Non-pigmented ciliary epithelial cell (primary cell): ENCODE measurements around the gene PDZD2.

Experiments
- DNase-seq: peaks from one replicate; pipeline ENCODE4 v3.0.0-alpha.2; 2010; ENCODE audit warnings: low read depth

Gene PDZD2

DNA sequence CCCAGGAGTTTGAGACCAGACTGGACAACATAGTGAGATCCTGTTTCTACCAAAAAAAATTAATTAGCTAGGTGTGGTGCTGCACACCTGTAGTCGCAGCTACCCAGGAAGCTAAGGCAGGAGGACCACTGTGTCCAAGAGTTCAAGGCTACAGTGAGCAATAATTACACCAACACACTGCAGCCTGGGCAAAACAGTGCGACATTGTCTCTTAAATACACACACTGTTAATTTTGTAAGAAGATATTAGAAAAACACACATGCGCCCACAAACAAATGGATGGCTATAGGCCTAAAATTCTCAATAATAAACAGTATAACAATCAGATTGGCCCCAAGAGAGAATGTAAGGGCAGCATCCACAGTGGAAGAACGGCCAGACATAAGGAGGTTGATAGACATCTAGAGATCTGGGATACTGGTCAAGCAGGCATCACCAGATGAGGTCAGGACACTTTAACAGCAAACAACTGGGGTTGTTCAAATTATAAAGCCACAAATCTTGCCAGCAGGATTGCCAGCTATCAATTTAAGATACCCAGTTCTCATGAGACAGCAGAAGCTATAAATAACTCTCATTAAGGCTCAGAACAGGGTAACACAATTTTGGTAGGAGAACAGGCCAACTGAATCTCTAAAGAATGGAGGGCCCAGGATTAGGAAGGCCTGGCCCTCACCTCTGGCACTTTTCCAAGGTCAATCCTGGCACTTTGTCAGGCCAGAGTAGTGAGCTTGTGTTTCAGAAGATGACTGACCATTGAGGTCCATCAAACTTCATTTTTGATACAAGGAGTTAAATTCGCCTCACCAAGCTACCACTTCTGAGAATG lies 505.7 kb downstream of the PDZD2 start:
- no peak for DNase-seq

DNA sequence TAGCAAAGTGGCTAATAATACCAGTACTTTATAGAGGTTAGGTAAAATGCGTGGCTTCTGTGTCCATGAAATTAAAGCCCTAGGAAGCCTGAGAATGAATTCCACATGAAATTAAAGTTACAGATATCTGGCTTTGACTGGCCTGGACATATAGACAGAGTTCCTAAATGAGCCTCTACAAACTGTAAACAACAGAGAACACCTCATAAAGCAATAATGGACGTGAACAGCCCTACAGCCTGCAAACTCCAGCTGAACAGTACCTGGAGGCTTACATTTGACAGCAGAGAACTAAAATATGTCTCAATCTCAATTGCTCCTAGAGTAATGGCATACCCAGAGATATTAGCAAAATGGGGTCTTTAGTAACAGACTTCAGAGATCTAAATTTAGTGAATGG lies 506.4 kb downstream of the PDZD2 start:
- DNase-seq = no peak

DNA sequence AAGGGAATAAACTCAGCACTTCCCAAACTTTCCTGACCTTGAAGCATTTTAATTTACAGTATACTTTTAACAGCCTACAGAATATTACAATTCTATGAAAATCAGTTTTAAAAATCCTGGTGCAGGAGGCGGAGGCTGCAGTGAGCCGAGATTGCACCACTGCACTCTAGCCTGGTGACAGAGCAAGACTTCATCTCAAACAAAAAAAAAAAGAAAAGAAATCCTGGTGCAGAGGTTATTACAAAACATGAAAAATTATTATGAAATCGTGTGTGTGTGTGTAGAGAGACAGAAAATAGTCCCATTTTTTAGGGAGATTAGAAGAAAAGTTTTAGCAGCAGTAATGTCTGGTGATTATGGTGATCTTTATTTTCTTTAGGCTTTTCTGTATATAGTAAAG lies 508.3 kb downstream of the PDZD2 start:
- no peak for DNase-seq

- DNase-seq = no peak
Observed at GRCh38 chr5:32147959-32148358, 509.0 kb downstream of the PDZD2 start.

GRCh38 chr5:32150366-32150765 lies 511.4 kb downstream of the PDZD2 start:
- DNase-seq = no peak

DNA sequence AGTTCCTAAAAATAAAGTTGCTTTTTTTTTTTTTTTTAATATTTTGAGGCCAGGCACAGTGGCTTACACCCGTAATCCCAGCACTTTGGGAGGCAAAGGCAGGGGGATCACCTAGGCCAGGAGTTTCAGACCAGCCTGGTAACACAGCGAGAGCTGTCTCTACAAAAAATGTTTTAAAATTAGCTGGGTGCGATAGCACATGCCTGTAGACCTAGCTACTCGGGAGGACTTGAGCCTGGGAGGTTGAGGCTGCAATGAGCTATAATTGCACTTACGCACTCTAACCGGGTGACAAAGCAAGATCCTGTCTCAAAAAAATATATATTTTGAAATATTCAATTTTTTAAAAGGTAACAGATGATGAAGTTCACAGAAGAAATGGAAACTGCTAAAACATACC lies 512.3 kb downstream of the PDZD2 start:
- DNase-seq = no peak

DNA sequence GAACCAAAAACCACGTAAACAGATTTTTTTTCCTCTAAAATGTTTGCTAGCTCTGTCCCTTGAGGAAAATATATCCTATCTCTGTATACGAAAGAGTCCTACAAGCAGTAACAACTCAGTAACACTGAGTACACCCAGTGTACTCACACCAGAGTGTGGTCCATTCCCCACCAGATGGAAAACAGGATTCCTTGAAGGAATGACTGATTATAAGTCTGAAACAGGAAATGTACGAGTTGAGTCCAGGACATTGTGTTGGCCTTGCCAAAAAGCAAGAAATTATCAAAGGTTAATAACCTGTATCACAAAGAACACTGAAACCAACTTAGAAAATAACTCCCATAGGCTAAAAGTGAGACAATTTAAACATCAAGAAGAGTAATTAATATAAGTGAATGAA lies 514.8 kb downstream of the PDZD2 start:
- no peak for DNase-seq

GRCh38 chr5:32155211-32155610 lies 516.3 kb downstream of the PDZD2 start:
- DNase-seq = no peak

GRCh38 chr5:32156635-32157034 lies 517.7 kb downstream of the PDZD2 start:
- no peak for DNase-seq

GRCh38 chr5:32157078-32157477 lies 518.1 kb downstream of the PDZD2 start:
- DNase-seq = no peak

DNA sequence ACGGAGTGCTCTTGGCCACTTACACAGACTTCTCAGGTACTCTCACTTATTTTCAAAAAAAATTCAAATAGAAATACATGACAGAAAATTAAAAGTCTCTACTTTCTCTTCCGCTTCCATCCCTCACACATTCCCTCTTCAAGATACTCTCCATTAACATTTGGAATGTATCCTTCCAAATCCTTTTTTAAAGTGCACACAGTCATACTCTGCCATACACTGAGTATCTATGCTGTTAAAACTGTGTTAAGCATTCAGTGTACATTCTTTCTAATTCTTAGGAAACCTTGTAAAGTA lies 519.7 kb downstream of the PDZD2 start:
- no peak for DNase-seq

- no peak for DNase-seq
Observed at GRCh38 chr5:32159328-32160072, 520.6 kb downstream of the PDZD2 start.

GRCh38 chr5:32160228-32160627 lies 521.3 kb downstream of the PDZD2 start:
- no peak for DNase-seq
